ENCODE results near the gene IGSF9B. TPM values are rescaled to one million over a fixed set of nuclear protein-coding genes. Genes with fewer than 3 reads are reported as not detected.
"Not testable (repeated sequence)": the region's sequence is repeated elsewhere in the genome, so short reads cannot be mapped to it uniquely, and the experiment has no call there.

IGSF9B gene
- total RNA-seq (under 1 TPM; 0.09 to 0.33 TPM), polyA plus RNA-seq (under 1 TPM in 1 of 2 donors, not detected in 1; 0.07 TPM)

- peaks cover 3 to 25% (median 4%) of the 10 kb centered on the region in 4 donors for H3K4me1 ChIP-seq (ENCODE audit: control insufficient read depth in 4 of 4, insufficient read depth in 4 of 4, low read length in 3 of 4)
- 2% methylated on average over 100 of the region's 100 CpGs for WGBS
- DNase-seq (ENCODE audit: low spot score), result peak; percentile 68
- H3K27me3 ChIP-seq (ENCODE audit: control insufficient read depth in 4 of 4, insufficient read depth in 4 of 4, low read length in 3 of 4), result peaks cover 2 to 16% (median 10%) of the 10 kb centered on the region in 4 donors
- peak within 1 kb of the TSS; percentile 35 to 74 (median 56) for H3K4me3 ChIP-seq (ENCODE audit: low read depth in 1 of 3, low read length in 3 of 3)
- no peaks in the 10 kb centered on the region for H3K9me3 ChIP-seq (ENCODE audit: control insufficient read depth in 4 of 4, low read length in 3 of 4)
- no peaks in the 10 kb centered on the region for H3K36me3 ChIP-seq (ENCODE audit: control insufficient read depth in 4 of 4, insufficient read depth in 3 of 4, low read depth in 1 of 4, low read length in 3 of 4)
- TF ChIP-seq JUND (IDR thresholded peaks at IDR 0.05) (no peak), SP1 (IDR thresholded peaks at IDR 0.05) (peak; percentile 51)
- no peak within 1 kb of the TSS for H3K27ac ChIP-seq (ENCODE audit: low read depth in 1 of 2, low read length in 2 of 2)
- no peak within 1 kb of the TSS for H3K9ac ChIP-seq (ENCODE audit: low read depth in 1 of 2, low read length in 2 of 2)
Measured at GRCh38 chr11:133956650-133957633, at the start of gene IGSF9B. Gene IGSF9B, minus strand, starts transcription at chr11:133956968. Its CDS starts 214 bp downstream, at chr11:133956754.

- no peak for DNase-seq (ENCODE audit: low spot score)
- WGBS, result 46% methylated on average over 10 of the region's 10 CpGs
- Histone ChIP-seq H3K4me3 (ENCODE audit: low read depth in 1 of 3, low read length in 3 of 3) (no peak overlapping the region), H3K9ac (ENCODE audit: low read depth in 1 of 2, low read length in 2 of 2) (no peak overlapping the region), H3K4me1 (ENCODE audit: control insufficient read depth in 4 of 4, insufficient read depth in 4 of 4, low read length in 3 of 4) (no peaks in the 10 kb centered on the region), H3K27ac (ENCODE audit: low read depth in 1 of 2, low read length in 2 of 2) (no peak overlapping the region), H3K27me3 (ENCODE audit: control insufficient read depth in 4 of 4, insufficient read depth in 4 of 4, low read length in 3 of 4) (no peaks in the 10 kb centered on the region), H3K9me3 (ENCODE audit: control insufficient read depth in 4 of 4, low read length in 3 of 4) (no peaks in the 10 kb centered on the region), H3K36me3 (ENCODE audit: control insufficient read depth in 4 of 4, insufficient read depth in 3 of 4, low read depth in 1 of 4, low read length in 3 of 4) (no peaks in the 10 kb centered on the region)
- TF ChIP-seq, protein P1, sequence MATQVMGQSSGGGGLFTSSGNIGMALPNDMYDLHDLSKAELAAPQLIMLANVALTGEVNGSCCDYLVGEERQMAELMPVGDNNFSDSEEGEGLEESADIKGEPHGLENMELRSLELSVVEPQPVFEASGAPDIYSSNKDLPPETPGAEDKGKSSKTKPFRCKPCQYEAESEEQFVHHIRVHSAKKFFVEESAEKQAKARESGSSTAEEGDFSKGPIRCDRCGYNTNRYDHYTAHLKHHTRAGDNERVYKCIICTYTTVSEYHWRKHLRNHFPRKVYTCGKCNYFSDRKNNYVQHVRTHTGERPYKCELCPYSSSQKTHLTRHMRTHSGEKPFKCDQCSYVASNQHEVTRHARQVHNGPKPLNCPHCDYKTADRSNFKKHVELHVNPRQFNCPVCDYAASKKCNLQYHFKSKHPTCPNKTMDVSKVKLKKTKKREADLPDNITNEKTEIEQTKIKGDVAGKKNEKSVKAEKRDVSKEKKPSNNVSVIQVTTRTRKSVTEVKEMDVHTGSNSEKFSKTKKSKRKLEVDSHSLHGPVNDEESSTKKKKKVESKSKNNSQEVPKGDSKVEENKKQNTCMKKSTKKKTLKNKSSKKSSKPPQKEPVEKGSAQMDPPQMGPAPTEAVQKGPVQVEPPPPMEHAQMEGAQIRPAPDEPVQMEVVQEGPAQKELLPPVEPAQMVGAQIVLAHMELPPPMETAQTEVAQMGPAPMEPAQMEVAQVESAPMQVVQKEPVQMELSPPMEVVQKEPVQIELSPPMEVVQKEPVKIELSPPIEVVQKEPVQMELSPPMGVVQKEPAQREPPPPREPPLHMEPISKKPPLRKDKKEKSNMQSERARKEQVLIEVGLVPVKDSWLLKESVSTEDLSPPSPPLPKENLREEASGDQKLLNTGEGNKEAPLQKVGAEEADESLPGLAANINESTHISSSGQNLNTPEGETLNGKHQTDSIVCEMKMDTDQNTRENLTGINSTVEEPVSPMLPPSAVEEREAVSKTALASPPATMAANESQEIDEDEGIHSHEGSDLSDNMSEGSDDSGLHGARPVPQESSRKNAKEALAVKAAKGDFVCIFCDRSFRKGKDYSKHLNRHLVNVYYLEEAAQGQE (IDR thresholded peaks at IDR 0.05), result no peak
- TF ChIP-seq MAX (IDR thresholded peaks at IDR 0.05) (no peak), GABPA (IDR thresholded peaks at IDR 0.05 in 1 of 2, conservative IDR thresholded peaks at IDR 0.05 in 1 of 2) (no peak)
Measured at GRCh38 chr11:134004496-134005172, 47.9 kb upstream of the IGSF9B start.

DNA sequence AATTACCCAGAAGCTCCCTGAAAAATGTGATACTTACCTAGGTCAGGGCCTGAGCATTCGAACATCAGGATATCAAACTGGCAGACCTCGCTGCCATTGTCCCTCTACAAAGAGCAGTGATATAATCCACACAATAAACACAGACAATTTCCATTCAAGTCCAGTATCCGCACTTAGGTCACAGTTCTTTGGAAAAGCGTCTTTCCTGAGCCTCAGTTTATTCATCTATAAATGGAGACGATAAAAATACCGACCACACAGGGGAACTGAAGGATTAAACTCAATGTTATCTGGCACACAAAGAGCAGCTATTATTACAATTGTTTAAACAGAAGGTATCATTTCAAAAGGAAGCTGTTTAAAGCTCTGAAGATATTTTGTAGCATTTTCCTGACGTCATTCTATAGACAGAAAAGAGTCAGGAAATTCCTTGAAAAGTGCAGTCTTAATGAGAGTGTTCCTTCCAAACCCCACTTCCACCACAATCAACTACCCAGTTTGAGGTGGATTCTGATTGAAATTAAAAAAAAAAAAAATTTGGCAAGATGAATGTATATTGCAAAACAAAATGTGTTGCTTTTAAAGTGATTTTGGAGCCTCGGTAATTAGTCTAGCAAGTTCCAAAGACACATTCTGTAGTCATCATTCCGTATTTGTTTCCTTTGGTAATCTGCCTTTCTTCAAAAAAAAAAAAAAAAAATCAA lies 47.2 kb upstream of the IGSF9B start:
- Histone ChIP-seq H3K9me3 (ENCODE audit: control insufficient read depth in 4 of 4, low read length in 3 of 4) (no peaks in the 10 kb centered on the region), H3K9ac (ENCODE audit: low read depth in 1 of 2, low read length in 2 of 2) (no peak overlapping the region), H3K27me3 (ENCODE audit: control insufficient read depth in 4 of 4, insufficient read depth in 4 of 4, low read length in 3 of 4) (no peaks in the 10 kb centered on the region), H3K4me3 (ENCODE audit: low read depth in 1 of 3, low read length in 3 of 3) (no peak overlapping the region), H3K36me3 (ENCODE audit: control insufficient read depth in 4 of 4, insufficient read depth in 3 of 4, low read depth in 1 of 4, low read length in 3 of 4) (no peaks in the 10 kb centered on the region), H3K4me1 (ENCODE audit: control insufficient read depth in 4 of 4, insufficient read depth in 4 of 4, low read length in 3 of 4) (no peaks in the 10 kb centered on the region), H3K27ac (ENCODE audit: low read depth in 1 of 2, low read length in 2 of 2) (no peak overlapping the region)
- peak; percentile 9 for TF ChIP-seq NR2F2 (IDR thresholded peaks at IDR 0.05)
- no peak for TF ChIP-seq FOXA2 (IDR thresholded peaks at IDR 0.05)
- DNase-seq (ENCODE audit: low spot score), result no peak
- 64% methylated on average over 9 of the region's 9 CpGs for WGBS

- H3K9me3 ChIP-seq (ENCODE audit: control insufficient read depth in 4 of 4, low read length in 3 of 4); H3K9ac ChIP-seq (ENCODE audit: low read depth in 1 of 2, low read length in 2 of 2); H3K27me3 ChIP-seq (ENCODE audit: control insufficient read depth in 4 of 4, insufficient read depth in 4 of 4, low read length in 3 of 4); H3K4me3 ChIP-seq (ENCODE audit: low read depth in 1 of 3, low read length in 3 of 3); H3K4me1 ChIP-seq (ENCODE audit: control insufficient read depth in 4 of 4, insufficient read depth in 4 of 4, low read length in 3 of 4); DNase-seq (ENCODE audit: low spot score); H3K27ac ChIP-seq (ENCODE audit: low read depth in 1 of 2, low read length in 2 of 2); H3K36me3 ChIP-seq (ENCODE audit: control insufficient read depth in 4 of 4, insufficient read depth in 3 of 4, low read depth in 1 of 4, low read length in 3 of 4): not testable (repeated sequence)
- WGBS, result 93% methylated on average over 37 of the region's 37 CpGs
Measured at GRCh38 chr11:134002819-134003218, 46.1 kb upstream of the IGSF9B start.

DNA sequence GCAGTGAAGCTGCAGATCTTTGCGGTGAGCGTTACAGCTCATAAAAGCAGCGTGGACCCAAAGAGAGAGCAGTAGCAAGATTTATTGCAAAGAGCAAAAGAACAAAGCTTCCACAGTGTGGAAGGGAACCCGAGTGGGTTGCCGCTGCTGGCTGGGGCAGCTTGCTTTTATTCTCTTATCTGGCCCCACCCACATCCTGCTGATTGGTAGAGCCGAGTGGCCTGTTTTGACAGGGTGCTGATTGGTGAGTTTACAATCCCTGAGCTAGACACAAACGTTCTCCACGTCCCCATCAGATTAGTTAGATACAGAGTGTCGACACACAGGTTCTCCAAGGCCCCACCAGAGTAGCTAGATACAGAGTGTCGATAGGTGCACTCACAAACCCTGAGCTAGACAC lies 45.6 kb upstream of the IGSF9B start:
- H3K9ac ChIP-seq (ENCODE audit: low read depth in 1 of 2, low read length in 2 of 2); DNase-seq (ENCODE audit: low spot score); H3K4me3 ChIP-seq (ENCODE audit: low read depth in 1 of 3, low read length in 3 of 3); H3K9me3 ChIP-seq (ENCODE audit: control insufficient read depth in 4 of 4, low read length in 3 of 4); H3K36me3 ChIP-seq (ENCODE audit: control insufficient read depth in 4 of 4, insufficient read depth in 3 of 4, low read depth in 1 of 4, low read length in 3 of 4); H3K4me1 ChIP-seq (ENCODE audit: control insufficient read depth in 4 of 4, insufficient read depth in 4 of 4, low read length in 3 of 4); H3K27me3 ChIP-seq (ENCODE audit: control insufficient read depth in 4 of 4, insufficient read depth in 4 of 4, low read length in 3 of 4); H3K27ac ChIP-seq (ENCODE audit: low read depth in 1 of 2, low read length in 2 of 2): not testable (repeated sequence)
- WGBS, result 71% methylated on average over 10 of the region's 10 CpGs

Data from liver (tissue), 9 donors.